ENCODE results near the gene GEMIN7.

Gene GEMIN7

GRCh38 chr19:45087531-45087930 is 8.5 kb downstream of the GEMIN7 start:
- DNase-seq: no peak
- Mint-ChIP-seq H3K9me3 (no peaks in the 10 kb centered on the region), H3K36me3 (ENCODE audit: low read depth) (peaks cover 40% of the 10 kb centered on the region), H3K4me1 (peaks cover 16% of the 10 kb centered on the region), H3K27ac (peak overlapping the region; percentile 20), H3K4me3 (no peak overlapping the region), H3K27me3 (ENCODE audit: low read depth, poor library complexity) (peaks cover 3% of the 10 kb centered on the region)
- no peak for TF ChIP-seq CTCF (IDR thresholded peaks at IDR 0.05)

- DNase-seq: no peak
- peaks cover 3% of the 10 kb centered on the region for H3K27me3 Mint-ChIP-seq (ENCODE audit: low read depth, poor library complexity)
- peaks cover 48% of the 10 kb centered on the region for H3K36me3 Mint-ChIP-seq (ENCODE audit: low read depth)
- H3K4me3 Mint-ChIP-seq: no peak overlapping the region
- TF ChIP-seq CTCF (IDR thresholded peaks at IDR 0.05): no peak
- H3K9me3 Mint-ChIP-seq: no peaks in the 10 kb centered on the region
- peaks cover 38% of the 10 kb centered on the region for H3K4me1 Mint-ChIP-seq
- peak overlapping the region; percentile 49 for H3K27ac Mint-ChIP-seq
Measured at GRCh38 chr19:45090034-45090433, 11.0 kb downstream of the GEMIN7 start.

DNA sequence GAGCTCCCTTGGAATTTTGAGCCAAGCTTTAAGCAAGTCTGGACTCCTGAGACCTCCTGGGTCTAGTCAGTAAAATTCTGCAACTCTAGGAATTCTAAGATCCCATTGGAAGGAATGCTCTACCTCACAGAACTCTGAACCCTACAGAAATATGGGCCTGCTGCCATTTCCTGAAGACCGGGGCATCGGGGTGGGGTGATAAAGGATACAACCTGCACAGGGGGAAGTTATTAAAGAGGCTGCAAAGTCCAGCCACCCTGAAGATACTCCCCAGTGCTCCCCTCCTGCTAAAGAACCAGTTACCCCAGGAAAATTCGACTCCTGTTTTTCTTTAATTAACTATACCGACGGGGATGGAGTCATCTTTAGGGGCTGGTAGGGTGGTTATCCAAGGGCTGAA is 11.5 kb downstream of the GEMIN7 start:
- H3K4me1 Mint-ChIP-seq: peaks cover 41% of the 10 kb centered on the region
- H3K9me3 Mint-ChIP-seq: no peaks in the 10 kb centered on the region
- H3K36me3 Mint-ChIP-seq (ENCODE audit: low read depth): peaks cover 44% of the 10 kb centered on the region
- peaks cover 3% of the 10 kb centered on the region for H3K27me3 Mint-ChIP-seq (ENCODE audit: low read depth, poor library complexity)
- TF ChIP-seq CTCF (IDR thresholded peaks at IDR 0.05): no peak
- H3K4me3 Mint-ChIP-seq: peak overlapping the region; percentile 98
- DNase-seq: no peak
- peak overlapping the region; percentile 97 for H3K27ac Mint-ChIP-seq

- Mint-ChIP-seq H3K36me3 (ENCODE audit: low read depth) (peaks cover 42% of the 10 kb centered on the region), H3K4me1 (peaks cover 47% of the 10 kb centered on the region)
Measured at GRCh38 chr19:45091031-45091923, 12.2 kb downstream of the GEMIN7 start.

GRCh38 chr19:45092747-45093678 is 14.0 kb downstream of the GEMIN7 start, which contains the start of gene PPP1R37:
Gene PPP1R37 (plus strand): TSS chr19:45093179. CDS start chr19:45093326, 147 bp downstream.
- Mint-ChIP-seq H3K4me3 (peak within 1 kb of the TSS; percentile 98), H3K36me3 (ENCODE audit: low read depth) (peaks cover 29% of the 10 kb centered on the region), H3K4me1 (peaks cover 65% of the 10 kb centered on the region), H3K27ac (peak within 1 kb of the TSS; percentile 100), H3K27me3 (ENCODE audit: low read depth, poor library complexity) (peaks cover 3% of the 10 kb centered on the region), H3K9me3 (no peaks in the 10 kb centered on the region)
- DNase-seq: peak; percentile 89
- TF ChIP-seq CTCF (IDR thresholded peaks at IDR 0.05): no peak

More at GRCh38 chr19:45091031-45091923, 12.2 kb downstream of the GEMIN7 start:
- TF ChIP-seq CTCF (IDR thresholded peaks at IDR 0.05): no peak
- peaks cover 3% of the 10 kb centered on the region for H3K27me3 Mint-ChIP-seq (ENCODE audit: low read depth, poor library complexity)
- peak; percentile 100 for DNase-seq
- H3K4me3 Mint-ChIP-seq: peak overlapping the region; percentile 98
- peak overlapping the region; percentile 100 for H3K27ac Mint-ChIP-seq
- H3K9me3 Mint-ChIP-seq: no peaks in the 10 kb centered on the region

Data from nephron progenitor cell (in vitro differentiated cells).